GM18951 (cell line): ENCODE measurements around the gene IGFBP4.

Source experiments
- POLR2A ChIP-seq: IDR thresholded peaks from 4 replicates; pipeline ENCODE4 v1.6.1; 2011; ENCODE audit warnings: mild to moderate bottlenecking; ENCODE audit not compliant: insufficient read length, insufficient read depth; ENCODE audit errors: extremely low read depth
- in situ Hi-C: fragments of 300-500 bp; cut with MboI; formaldehyde crosslinking; loops from one replicate; pipeline ENCODE4 v1.12.0; 2022; ENCODE audit warnings: low sequenced_read_pairs, mixed read lengths, inconsistent platforms; ENCODE audit not compliant: unreplicated experiment

IGFBP4 gene

GRCh38 chr17:40452921-40453378 is 9.7 kb downstream of the IGFBP4 start:
- no peak for TF ChIP-seq POLR2A
- in situ Hi-C loops: no loop called here

GRCh38 chr17:40453881-40454612 is 10.8 kb downstream of the IGFBP4 start:
- in situ Hi-C loops: no loop called here
- TF ChIP-seq POLR2A: no peak

- in situ Hi-C loops: no loop called here
- no peak for TF ChIP-seq POLR2A
Observed at GRCh38 chr17:40454613-40454995, 11.4 kb downstream of the IGFBP4 start.

GRCh38 chr17:40456396-40456951 is 13.2 kb downstream of the IGFBP4 start:
- in situ Hi-C loops: no loop called here
- TF ChIP-seq POLR2A: no peak

GRCh38 chr17:40457369-40457768 is 14.1 kb downstream of the IGFBP4 start:
- in situ Hi-C loops: no loop called here
- TF ChIP-seq POLR2A: no peak

- TF ChIP-seq POLR2A: no peak
- in situ Hi-C loops: no loop called here
Observed at GRCh38 chr17:40457964-40458791, 14.9 kb downstream of the IGFBP4 start.

GRCh38 chr17:40458851-40459482 is 15.7 kb downstream of the IGFBP4 start:
- in situ Hi-C loops: no loop called here
- TF ChIP-seq POLR2A: no peak

GRCh38 chr17:40459636-40460603 is 16.7 kb downstream of the IGFBP4 start:
- TF ChIP-seq POLR2A: no peak
- in situ Hi-C loops: no loop called here

- in situ Hi-C loops: no loop called here
- TF ChIP-seq POLR2A: no peak
Observed at GRCh38 chr17:40460604-40460967, 17.3 kb downstream of the IGFBP4 start.

GRCh38 chr17:40460968-40461731 is 17.9 kb downstream of the IGFBP4 start:
- TF ChIP-seq POLR2A: no peak
- in situ Hi-C loops: no loop called here

GRCh38 chr17:40461732-40462342 is 18.6 kb downstream of the IGFBP4 start:
- no peak for TF ChIP-seq POLR2A
- in situ Hi-C loops: no loop called here
